Heart left ventricle (tissue), 16 donors: ENCODE data around the gene CDK12. TPM values are rescaled to one million over a fixed set of nuclear protein-coding genes. Genes with fewer than 3 reads are reported as not detected.
"Not testable (repeated sequence)": the region's sequence is repeated elsewhere in the genome, so short reads cannot be mapped to it uniquely, and the experiment has no call there.

Experiments used
- ATAC-seq, 4 donors: fragments of 200-7000 bp; cut with Tn5 transposase; one replicate each; pipeline ENCODE4 v1.9.1; 2020 to 2022; ENCODE audit warnings: moderate library complexity in 4 of 4, mild to moderate bottlenecking in 3 of 4, moderate number of reproducible peaks in 1 of 4
- DNase-seq, 5 donors: peaks; one replicate each; pipeline ENCODE4 v3.0.0-alpha.2; 2020
- H3K27ac ChIP-seq, 12 donors: fragments of 200-600 bp; sonication (generic) in 4 of 12; one replicate each; pipeline versions ENCODE4 v1.5.0 to v1.8.0; 2016 to 2022; ENCODE audit warnings: mild to moderate bottlenecking in 2 of 12
- H3K27me3 ChIP-seq, 9 donors: fragments of 200-600 bp; sonication (generic) in 2 of 9; one replicate each; pipeline versions ENCODE4 v1.5.1 to v1.8.0; 2016 to 2022; ENCODE audit warnings: mild to moderate bottlenecking in 3 of 9
- H3K36me3 ChIP-seq, 9 donors: fragments of 200-600 bp; sonication (generic) in 2 of 9; one replicate each; pipeline versions ENCODE4 v1.5.0 to v1.8.0; 2018 to 2022; ENCODE audit warnings: mild to moderate bottlenecking in 2 of 9
- H3K4me1 ChIP-seq, 12 donors: fragments of 200-600 bp; sonication (generic) in 4 of 12; one replicate each; pipeline versions ENCODE4 v1.5.0 to v1.8.0; 2016 to 2022; ENCODE audit warnings: mild to moderate bottlenecking in 3 of 12
- H3K4me3 ChIP-seq, 12 donors: fragments of 200-600 bp; sonication (generic) in 4 of 12; one replicate each; pipeline versions ENCODE4 v1.5.0 to v1.8.0; 2017 to 2022; ENCODE audit warnings: mild to moderate bottlenecking in 9 of 12, moderate library complexity in 4 of 12
- H3K9me3 ChIP-seq, 12 donors: fragments of 200-600 bp; sonication (generic) in 4 of 12; one replicate each; pipeline versions ENCODE4 v1.5.0 to v1.8.0; 2016 to 2022; ENCODE audit warnings: mild to moderate bottlenecking in 1 of 12
- POLR2A ChIP-seq, 2 donors: fragments of 450-650 bp; IDR thresholded peaks; one replicate each; pipeline ENCODE4 v1.6.1; 2017; ENCODE audit warnings: antibody characterized with exemption in 2 of 2, mild to moderate bottlenecking in 2 of 2, moderate library complexity in 2 of 2
- WGBS, 4 donors: extraction: QIAGEN DNeasy Blood & Tissue Kit in 2 of 4; methylation state at CpG; one replicate each; pipeline versions ENCODE4 v1.1.5 to v1.1.7; 2013 to 2018; 5-methylcytosine and 5-hydroxymethylcytosine counted together
- intact Hi-C, 10 donors: fragments of 100-400 bp; cut with DNase I; formaldehyde crosslinking; loops; one replicate each; pipeline versions ENCODE4 v1.11.1 to v1.14.2; 2022
- polyA plus RNA-seq, 2 donors: library from polyadenylated mRNA; stranded (reverse); fragments of 200-250 nt; gene quantifications; one replicate each; pipeline ENCODE4 v1.2.3, GENCODE V29; 2013
- total RNA-seq, 9 donors: library from RNA; depleted of rRNA in 2 of 9; stranded (reverse); fragments of >200 nt in 2 of 9; fragmentation: NEBNext Ultra II Directional in 3 of 9; extraction: Animal tissue kit (Norgen Biotek cat#: 25700) in 3 of 9; gene quantifications; one replicate each; pipeline versions ENCODE4 v1.1.0 to v1.2.4, GENCODE V29; 2016 to 2023
- TF ChIP-seq, protein P1 (sequence below), 12 donors: fragments of 200-600 bp; sonication (generic) in 4 of 12; IDR thresholded peaks; one replicate each; pipeline versions ENCODE4 v1.5.0 to v1.8.0; 2018 to 2022; ENCODE audit warnings: antibody characterized with exemption in 12 of 12, mild to moderate bottlenecking in 5 of 12
- donor health status: ischemic (EF 13 %, LVEDD 7.1; RV severe dilation, severe dysfunction).
- donor health status: healthy with polysubstance abuse.
- donor health status: DM: no; HTN: yes; CAD: no.
- donor health status: DM: no; HTN: no; CAD: no.
- donor health status: ischemic (EF 25% LVEDD 6.9; RV normal size, moderate dysfunction).
- donor health status: ischemic (EF 25% LVEDD 5.7; RV mildly dilated, moderate dysfunction).
- donor health status: healthy.
- donor health status: DM: yes; HTN: yes; CAD: no.
- donor health status: ischemic (EF 35%, LVEDD 5.7; RV mildly dilated, moderate dysfunction).
- donor health status: nonischemic (EF 11% LVEDD 7.7; RV severe dilation, severe dysfunction).
- donor health status: DM: yes; HTN: yes; CAD: no.
- donor health status: PGD.
- donor health status: ischemic (EF 29% LVEDD 5.4; RV normal size, mild dysfunction).
- donor health status: nonischemic (EF 23%, LVEDD 6.1; RV moderate dilation, normal function).

Gene CDK12
- total and polyA plus RNA-seq, 11 donors = 7.0 to 34.3 (median 18.6) TPM

DNA sequence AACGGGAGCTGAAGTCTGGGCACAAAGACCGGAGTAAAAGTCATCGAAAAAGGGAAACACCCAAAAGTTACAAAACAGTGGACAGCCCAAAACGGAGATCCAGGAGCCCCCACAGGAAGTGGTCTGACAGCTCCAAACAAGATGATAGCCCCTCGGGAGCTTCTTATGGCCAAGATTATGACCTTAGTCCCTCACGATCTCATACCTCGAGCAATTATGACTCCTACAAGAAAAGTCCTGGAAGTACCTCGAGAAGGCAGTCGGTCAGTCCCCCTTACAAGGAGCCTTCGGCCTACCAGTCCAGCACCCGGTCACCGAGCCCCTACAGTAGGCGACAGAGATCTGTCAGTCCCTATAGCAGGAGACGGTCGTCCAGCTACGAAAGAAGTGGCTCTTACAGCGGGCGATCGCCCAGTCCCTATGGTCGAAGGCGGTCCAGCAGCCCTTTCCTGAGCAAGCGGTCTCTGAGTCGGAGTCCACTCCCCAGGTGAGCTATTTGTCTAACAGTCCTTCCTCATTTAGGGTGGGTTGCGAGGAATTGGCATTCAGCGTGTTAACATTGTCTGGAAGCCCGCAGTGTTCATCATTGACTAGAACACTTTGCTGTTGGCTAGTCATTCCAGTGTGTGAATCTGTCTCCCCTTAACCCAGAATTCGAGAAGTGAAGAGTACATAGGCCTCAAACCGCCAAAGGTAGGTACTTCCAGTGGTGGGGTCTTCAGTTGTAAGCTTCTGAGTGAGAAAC is 1.5 kb downstream of the CDK12 start:
- intact Hi-C loops = no loop called here
- 0 to 1% (median 1%) methylated on average over 18 to 28 of the region's 28 CpGs for WGBS, 4 donors
- Histone ChIP-seq H3K4me3 (peak overlapping the region; percentile 76 to 98 (median 89)), H3K9me3 (no peaks in the 10 kb centered on the region), H3K36me3 (peaks cover 0 to 12% (median 0%) of the 10 kb centered on the region in 9 donors), H3K27me3 (no peaks in the 10 kb centered on the region), H3K4me1 (peaks cover 4 to 41% (median 31%) of the 10 kb centered on the region in 12 donors), H3K27ac (peak overlapping the region; percentile 88 to 99 (median 97))
- DNase-seq = peak in 2 of 5 donors; percentile 8 to 24
- ATAC-seq = peak in 1 of 4 donors; percentile 1
- TF ChIP-seq POLR2A (IDR thresholded peaks at IDR 0.05) = no peak
- TF ChIP-seq, protein P1, sequence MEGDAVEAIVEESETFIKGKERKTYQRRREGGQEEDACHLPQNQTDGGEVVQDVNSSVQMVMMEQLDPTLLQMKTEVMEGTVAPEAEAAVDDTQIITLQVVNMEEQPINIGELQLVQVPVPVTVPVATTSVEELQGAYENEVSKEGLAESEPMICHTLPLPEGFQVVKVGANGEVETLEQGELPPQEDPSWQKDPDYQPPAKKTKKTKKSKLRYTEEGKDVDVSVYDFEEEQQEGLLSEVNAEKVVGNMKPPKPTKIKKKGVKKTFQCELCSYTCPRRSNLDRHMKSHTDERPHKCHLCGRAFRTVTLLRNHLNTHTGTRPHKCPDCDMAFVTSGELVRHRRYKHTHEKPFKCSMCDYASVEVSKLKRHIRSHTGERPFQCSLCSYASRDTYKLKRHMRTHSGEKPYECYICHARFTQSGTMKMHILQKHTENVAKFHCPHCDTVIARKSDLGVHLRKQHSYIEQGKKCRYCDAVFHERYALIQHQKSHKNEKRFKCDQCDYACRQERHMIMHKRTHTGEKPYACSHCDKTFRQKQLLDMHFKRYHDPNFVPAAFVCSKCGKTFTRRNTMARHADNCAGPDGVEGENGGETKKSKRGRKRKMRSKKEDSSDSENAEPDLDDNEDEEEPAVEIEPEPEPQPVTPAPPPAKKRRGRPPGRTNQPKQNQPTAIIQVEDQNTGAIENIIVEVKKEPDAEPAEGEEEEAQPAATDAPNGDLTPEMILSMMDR (IDR thresholded peaks at IDR 0.05) = no peak

DNA sequence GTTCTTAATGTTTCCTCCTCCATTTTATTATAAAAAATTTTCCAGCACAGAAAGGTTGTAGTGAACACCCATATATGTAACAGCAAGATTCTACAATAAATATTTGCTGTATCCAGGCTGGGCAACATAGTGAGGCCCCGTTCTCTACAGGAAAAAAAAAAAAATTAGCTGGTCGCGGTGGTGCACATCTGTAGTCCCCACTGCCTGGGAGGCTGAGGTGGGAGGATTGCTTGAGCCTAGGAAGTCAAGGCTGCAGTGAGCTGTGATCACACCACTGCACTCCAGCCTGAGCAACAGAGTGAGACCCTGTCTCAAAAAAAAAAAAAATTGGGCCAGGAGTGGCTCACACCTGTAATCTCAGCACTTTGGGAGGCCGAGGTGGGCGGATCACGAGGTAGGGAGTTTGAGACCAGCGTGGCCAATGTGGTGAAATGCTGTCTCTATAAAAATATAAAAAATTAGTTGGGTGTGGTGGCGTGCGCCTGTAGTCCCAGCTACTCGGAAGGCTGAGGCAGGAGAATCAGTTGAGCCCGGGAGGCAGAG is 3.4 kb downstream of the CDK12 start:
- WGBS, 4 donors = 86 to 88% (median 87%) methylated on average over 11 of the region's 11 CpGs
- H3K9me3 ChIP-seq, DNase-seq, H3K27me3 ChIP-seq, ATAC-seq, intact Hi-C loops, H3K27ac ChIP-seq: not testable (repeated sequence)
- Histone ChIP-seq H3K36me3 (peaks cover 0 to 29% (median 6%) of the 10 kb centered on the region in 9 donors), H3K4me1 (peaks cover 4 to 41% (median 31%) of the 10 kb centered on the region in 12 donors), H3K4me3 (peak overlapping the region in 9 of 12 donors; percentile 81 to 98 (median 89))

- H3K9me3 ChIP-seq, ATAC-seq, intact Hi-C loops, H3K4me3 ChIP-seq, H3K27me3 ChIP-seq, DNase-seq, H3K27ac ChIP-seq: not testable (repeated sequence)
- Histone ChIP-seq H3K36me3 (peaks cover 0 to 68% (median 43%) of the 10 kb centered on the region in 9 donors), H3K4me1 (peaks cover 4 to 34% (median 23%) of the 10 kb centered on the region in 12 donors)
- 96 to 98% (median 97%) methylated on average over 11 of the region's 11 CpGs for WGBS, 4 donors
These were observed 7.3 kb downstream of the CDK12 start for GRCh38 chr17:39468610-39469009.

DNA sequence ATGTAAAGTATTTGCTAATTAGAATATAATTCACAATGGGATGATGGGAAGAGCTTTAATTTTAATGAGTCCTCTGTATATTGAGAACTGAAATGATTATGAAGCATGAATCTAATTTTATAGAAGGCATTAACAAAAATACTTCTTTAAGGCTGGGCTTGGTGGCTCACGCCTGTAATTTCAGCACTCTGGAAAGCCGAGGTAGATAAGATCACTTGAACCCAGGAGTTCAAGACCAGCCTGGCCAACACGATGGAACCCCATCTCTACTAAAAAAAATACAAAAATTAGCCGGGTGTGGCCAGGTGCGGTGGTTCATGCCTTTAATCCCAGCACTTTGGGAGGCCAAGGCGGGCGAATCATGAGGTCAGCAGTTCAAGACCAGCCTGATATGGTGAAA is 12.0 kb downstream of the CDK12 start:
- Histone ChIP-seq H3K27me3 (no peaks in the 10 kb centered on the region), H3K9me3 (no peaks in the 10 kb centered on the region), H3K27ac (no peak overlapping the region), H3K4me3 (no peak overlapping the region), H3K4me1 (no peaks in the 10 kb centered on the region), H3K36me3 (peaks cover 0 to 89% (median 69%) of the 10 kb centered on the region in 9 donors)
- no peak for TF ChIP-seq POLR2A (IDR thresholded peaks at IDR 0.05)
- TF ChIP-seq, protein P1 (IDR thresholded peaks at IDR 0.05) = no peak
- no peak for DNase-seq
- 87 to 94% (median 93%) methylated on average over 7 of the region's 7 CpGs for WGBS, 4 donors
- intact Hi-C loops = no loop called here
- ATAC-seq = no peak

DNA sequence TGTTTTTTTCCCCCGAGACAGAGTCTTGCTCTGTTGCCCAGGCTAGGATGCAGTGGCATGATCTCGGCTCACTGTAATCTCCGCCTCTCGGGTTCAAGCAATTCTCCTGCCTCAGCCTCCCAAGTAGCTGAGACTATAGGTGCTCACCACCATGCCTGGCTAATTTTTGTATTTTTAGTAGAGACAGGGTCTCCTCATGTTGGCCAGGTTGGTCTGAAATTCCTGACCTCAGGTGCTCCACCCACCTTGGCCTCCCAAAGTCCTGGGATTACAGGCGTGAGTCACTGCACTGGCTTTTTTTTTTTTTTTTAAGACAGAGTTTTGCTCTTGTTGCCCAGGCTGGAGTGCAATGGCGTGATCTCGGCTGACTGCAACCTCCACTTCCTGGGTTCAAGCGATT is 18.3 kb downstream of the CDK12 start:
- ATAC-seq, H3K27me3 ChIP-seq, H3K27ac ChIP-seq, H3K9me3 ChIP-seq, DNase-seq, intact Hi-C loops, H3K4me3 ChIP-seq, H3K4me1 ChIP-seq: not testable (repeated sequence)
- H3K36me3 ChIP-seq = peaks cover 0 to 84% (median 55%) of the 10 kb centered on the region in 9 donors
- WGBS, 4 donors = 89 to 93% (median 92%) methylated on average over 8 of the region's 8 CpGs
